MM.1S (cell line): ENCODE measurements around the gene TWSG1.

Experiments
- CTCF ChIP-seq: fragments of 300-600 bp; sonication (generic); IDR thresholded peaks from 2 replicates; pipeline ENCODE4 v1.5.1; 2016; ENCODE audit warnings: antibody characterized with exemption, low read length, mixed read lengths
- EZH2 ChIP-seq: fragments of 300-600 bp; sonication (generic); optimal IDR thresholded peaks from 2 replicates; pipeline ENCODE3; 2017; ENCODE audit warnings: low read depth, mild to moderate bottlenecking, antibody characterized with exemption, low read length, mixed read lengths
- EZH2phosphoT487 ChIP-seq: fragments of 300-600 bp; sonication (generic); IDR thresholded peaks from 2 replicates; pipeline ENCODE4 v1.6.1; 2018; ENCODE audit warnings: antibody characterized with exemption, low read length

DNA sequence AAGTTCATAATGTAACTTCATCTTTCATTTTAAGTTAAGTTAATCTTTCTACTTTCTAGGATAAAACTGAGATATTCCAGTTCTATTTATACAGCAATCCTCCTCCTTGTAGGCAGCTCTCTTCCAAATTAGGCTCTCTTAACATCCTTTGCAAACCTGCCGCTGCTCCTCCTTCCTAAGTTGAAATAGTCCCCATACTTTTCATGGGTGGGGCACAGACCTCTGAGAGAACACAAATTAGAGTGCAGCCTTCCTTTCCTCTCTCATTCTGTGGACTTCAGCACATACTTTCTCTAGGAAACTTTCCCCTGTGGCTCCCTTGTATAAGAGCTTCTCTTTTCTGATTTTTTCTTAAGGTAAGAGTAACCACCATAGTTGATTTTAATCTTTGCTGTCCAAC is 28.3 kb downstream of the TWSG1 start:
- TF ChIP-seq CTCF (no peak), EZH2phosphoT487 (no peak), EZH2 (no peak)
